Umbilical cord (tissue), 2 donors: ENCODE data around the gene MCAM. TPM values are rescaled to one million over a fixed set of nuclear protein-coding genes. Genes with fewer than 3 reads are reported as not detected.

Source experiments
- DNase-seq: peaks from one replicate; pipeline ENCODE4 v3.0.0-alpha.2; 2015; ENCODE audit warnings: low spot score
- total RNA-seq: library from RNA; depleted of rRNA; stranded (reverse); fragments of >200 nt; gene quantifications from one replicate; pipeline ENCODE4 v1.2.3, GENCODE V29; 2014; ENCODE audit warnings: low replicate concordance; ENCODE audit not compliant: insufficient read depth

Gene MCAM
- total RNA-seq, 1 donor from 2014 or later = 879 TPM

GRCh38 chr11:119266063-119266462, 50.9 kb downstream of the MCAM start:
- DNase-seq = no peak

- DNase-seq = no peak
Measured at GRCh38 chr11:119263352-119263940, 53.5 kb downstream of the MCAM start.

GRCh38 chr11:119262668-119263351, 54.1 kb downstream of the MCAM start:
- DNase-seq = no peak

GRCh38 chr11:119258983-119259382, 57.9 kb downstream of the MCAM start:
- DNase-seq = no peak

Other genes starting within 250 kb of the MCAM start
- gene VPS11, start 249.3 kb downstream of the MCAM start, total RNA-seq = 12.8 TPM
- 30.1 TPM for gene HMBS, start 232.2 kb downstream of the MCAM start, total RNA-seq
- 29.9 TPM for gene DPAGT1, start 215.3 kb downstream of the MCAM start, total RNA-seq
- gene C2CD2L, start 209.8 kb downstream of the MCAM start, total RNA-seq = 1.9 TPM
- 44.8 TPM for gene HINFP, start 195.6 kb downstream of the MCAM start, total RNA-seq
- gene ABCG4, start 168.1 kb downstream of the MCAM start, total RNA-seq = 0.96 TPM
- 12.0 TPM for gene NLRX1, start 148.4 kb downstream of the MCAM start, total RNA-seq
- not detected for gene NHERF4, start 131.7 kb downstream of the MCAM start, total RNA-seq
- 11.3 TPM for gene CBL, start 110.8 kb downstream of the MCAM start, total RNA-seq
- gene RNF26, start 17.4 kb upstream of the MCAM start, total RNA-seq = 0.72 TPM
- 14.9 TPM for gene C1QTNF5, start 23.8 kb upstream of the MCAM start, total RNA-seq
- gene MFRP, start 29.6 kb upstream of the MCAM start, total RNA-seq = 2.9 TPM
- gene USP2, start 64.6 kb upstream of the MCAM start, total RNA-seq = 2.9 TPM
- 148 TPM for gene THY1, start 106.0 kb upstream of the MCAM start, total RNA-seq